ENCODE measurements around the gene ST7L.

ST7L gene

DNA sequence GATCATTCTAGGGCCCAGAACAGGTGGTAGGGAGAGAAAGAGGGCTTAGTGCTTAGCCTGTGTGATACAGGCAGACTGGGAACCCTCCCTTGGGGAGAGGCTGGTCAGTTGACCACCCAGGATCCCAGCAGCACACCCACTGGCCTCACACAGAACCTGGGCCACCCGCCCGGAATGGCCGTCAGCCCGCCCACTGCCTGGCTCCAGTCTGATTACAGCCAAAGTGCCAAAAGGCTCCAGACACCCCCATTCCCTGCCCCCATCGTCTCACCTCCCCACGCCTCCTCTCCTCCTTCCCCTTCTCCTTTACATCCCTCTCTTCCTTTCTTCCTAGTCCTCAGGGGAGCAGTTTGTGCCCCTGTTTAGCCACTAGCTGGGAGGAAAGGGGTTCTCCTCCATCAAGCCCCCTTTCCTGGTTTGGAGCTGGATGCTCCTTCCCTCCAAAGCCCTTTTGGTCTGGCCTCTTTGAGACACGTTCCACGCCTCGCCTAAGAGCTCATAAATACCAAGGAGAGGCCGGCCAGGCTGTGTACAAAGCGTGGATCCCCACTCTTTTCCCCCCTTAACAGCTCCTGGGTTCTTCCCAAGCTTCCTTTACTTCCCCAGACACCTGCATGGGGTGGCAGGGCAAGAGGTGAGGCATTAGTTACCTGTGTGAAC is 114.8 kb downstream of the ST7L start:
- no peak for DNase-seq (ENCODE audit: low read depth, low spot score)
- no peak overlapping the region for H3K4me3 ChIP-seq (ENCODE audit: low read depth, low read length)
- TF ChIP-seq, protein P1, sequence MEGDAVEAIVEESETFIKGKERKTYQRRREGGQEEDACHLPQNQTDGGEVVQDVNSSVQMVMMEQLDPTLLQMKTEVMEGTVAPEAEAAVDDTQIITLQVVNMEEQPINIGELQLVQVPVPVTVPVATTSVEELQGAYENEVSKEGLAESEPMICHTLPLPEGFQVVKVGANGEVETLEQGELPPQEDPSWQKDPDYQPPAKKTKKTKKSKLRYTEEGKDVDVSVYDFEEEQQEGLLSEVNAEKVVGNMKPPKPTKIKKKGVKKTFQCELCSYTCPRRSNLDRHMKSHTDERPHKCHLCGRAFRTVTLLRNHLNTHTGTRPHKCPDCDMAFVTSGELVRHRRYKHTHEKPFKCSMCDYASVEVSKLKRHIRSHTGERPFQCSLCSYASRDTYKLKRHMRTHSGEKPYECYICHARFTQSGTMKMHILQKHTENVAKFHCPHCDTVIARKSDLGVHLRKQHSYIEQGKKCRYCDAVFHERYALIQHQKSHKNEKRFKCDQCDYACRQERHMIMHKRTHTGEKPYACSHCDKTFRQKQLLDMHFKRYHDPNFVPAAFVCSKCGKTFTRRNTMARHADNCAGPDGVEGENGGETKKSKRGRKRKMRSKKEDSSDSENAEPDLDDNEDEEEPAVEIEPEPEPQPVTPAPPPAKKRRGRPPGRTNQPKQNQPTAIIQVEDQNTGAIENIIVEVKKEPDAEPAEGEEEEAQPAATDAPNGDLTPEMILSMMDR (IDR thresholded peaks at IDR 0.05; ENCODE audit: low read depth, low read length), result no peak
- in situ Hi-C loops (cut with HindIII; ENCODE audit: low sequenced_read_pairs), result no loop called here

DNA sequence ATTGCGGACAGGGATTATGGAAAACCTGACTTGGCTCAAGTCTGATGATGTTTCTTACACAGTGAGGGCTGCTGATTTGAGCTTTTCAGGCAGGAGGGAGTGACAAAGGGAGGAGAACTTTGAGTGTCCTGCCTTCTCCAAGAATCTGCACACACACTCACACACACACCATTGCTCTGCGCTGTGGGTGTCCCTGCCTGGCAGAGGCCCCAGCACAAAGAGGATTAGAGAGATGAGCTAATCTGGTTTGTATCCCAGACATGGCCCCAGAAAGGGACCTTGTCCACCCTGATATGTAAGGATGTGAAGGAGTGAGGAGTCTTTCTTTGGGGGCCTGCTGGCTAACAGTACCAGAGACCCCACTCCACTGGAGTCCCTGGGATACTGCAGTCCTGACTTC is 116.1 kb downstream of the ST7L start:
- no peak overlapping the region for H3K4me3 ChIP-seq (ENCODE audit: low read depth, low read length)
- DNase-seq (ENCODE audit: low read depth, low spot score), result no peak
- in situ Hi-C loops (cut with HindIII; ENCODE audit: low sequenced_read_pairs), result no loop called here
- TF ChIP-seq, protein P1 (IDR thresholded peaks at IDR 0.05; ENCODE audit: low read depth, low read length), result no peak

DNA sequence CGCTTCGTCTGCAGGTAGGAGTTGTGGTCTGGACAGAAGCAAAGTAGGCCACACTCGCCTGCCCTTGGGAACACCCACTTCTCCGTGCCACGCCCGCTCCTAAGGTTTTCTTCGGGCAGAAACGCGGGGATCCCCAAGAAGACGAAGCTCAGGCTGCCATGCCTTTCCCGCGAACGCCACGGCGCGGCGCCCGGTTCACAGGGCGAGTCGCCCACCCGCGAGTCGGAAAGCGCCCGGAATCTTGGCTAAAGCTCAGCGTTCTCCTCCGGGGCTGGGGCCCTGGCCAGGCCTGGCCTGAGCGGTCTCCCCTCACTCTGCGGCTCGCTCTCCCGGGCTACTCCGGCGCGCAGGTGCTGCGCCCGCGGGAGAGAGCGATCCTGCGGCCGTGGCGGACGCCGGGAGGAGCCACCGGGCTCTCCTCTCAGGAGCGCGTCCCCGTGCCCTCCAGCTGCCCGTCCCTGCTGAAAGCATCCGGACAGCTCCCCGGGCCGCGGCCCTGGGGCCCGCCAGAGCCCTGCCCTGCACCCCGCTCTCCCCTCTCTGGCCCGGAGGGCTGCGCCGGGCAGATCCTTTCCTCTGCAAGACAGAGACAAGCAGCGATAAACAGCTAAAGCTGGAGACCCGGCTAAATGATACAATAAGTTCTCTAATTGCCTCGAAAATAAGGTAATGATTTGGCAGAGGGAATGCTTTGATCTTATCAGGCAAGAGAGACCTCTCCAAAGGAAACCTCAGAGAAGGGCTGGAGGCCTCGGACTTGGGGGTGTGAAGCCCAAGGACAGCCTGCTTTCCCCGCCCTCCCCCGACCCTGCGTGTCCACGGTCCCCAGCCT is 116.9 kb downstream of the ST7L start:
- peak; percentile 68 for DNase-seq (ENCODE audit: low read depth, low spot score)
- H3K4me3 ChIP-seq (ENCODE audit: low read depth, low read length), result peak overlapping the region; percentile 39
- TF ChIP-seq, protein P1 (IDR thresholded peaks at IDR 0.05; ENCODE audit: low read depth, low read length), result peak; percentile 82
- in situ Hi-C loops (cut with HindIII; ENCODE audit: low sequenced_read_pairs), result no loop called here

DNA sequence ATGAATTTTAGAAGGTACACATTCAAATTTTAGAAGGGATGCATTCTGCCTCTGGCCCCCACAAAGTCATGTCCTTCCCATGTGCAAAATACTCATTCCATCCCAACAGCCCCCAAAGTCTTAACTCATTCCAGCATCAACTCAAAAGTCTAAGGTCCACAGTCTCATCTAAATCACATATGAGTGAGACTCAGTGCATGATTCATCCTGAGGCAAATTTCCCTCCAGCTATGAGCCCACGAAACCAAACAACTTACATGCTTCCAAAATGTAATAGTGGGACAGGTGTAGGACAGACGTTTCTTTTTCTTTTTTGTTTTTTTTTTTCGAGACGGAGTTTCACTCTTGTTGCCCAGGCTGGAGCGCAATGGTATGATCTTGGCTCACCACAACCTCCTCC is 122.7 kb downstream of the ST7L start:
- in situ Hi-C loops (cut with HindIII; ENCODE audit: low sequenced_read_pairs), result no loop called here
- DNase-seq (ENCODE audit: low read depth, low spot score), result no peak
- H3K4me3 ChIP-seq (ENCODE audit: low read depth, low read length), result no peak overlapping the region
- TF ChIP-seq, protein P1 (IDR thresholded peaks at IDR 0.05; ENCODE audit: low read depth, low read length), result no peak

DNA sequence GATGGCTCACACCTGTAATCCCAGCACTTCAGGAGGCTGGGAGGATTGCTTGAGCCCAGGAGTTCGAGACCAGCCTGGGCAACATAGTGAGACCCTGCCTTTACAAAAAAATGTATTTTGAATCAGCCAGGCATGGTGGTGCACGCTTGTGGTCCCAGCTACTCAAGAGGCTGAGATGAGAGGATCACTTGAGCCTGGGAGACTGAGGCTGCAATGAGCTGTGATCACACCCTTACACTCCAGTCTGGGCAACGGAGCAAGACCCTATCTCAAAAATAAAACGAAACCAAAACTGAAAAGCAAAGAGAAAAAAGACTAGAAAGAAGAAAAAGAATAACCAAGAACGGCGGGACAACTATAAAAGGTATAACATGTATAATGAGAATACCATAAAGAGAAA is 125.6 kb downstream of the ST7L start:
- no peak for DNase-seq (ENCODE audit: low read depth, low spot score)
- H3K4me3 ChIP-seq (ENCODE audit: low read depth, low read length), result no peak overlapping the region
- in situ Hi-C loops (cut with HindIII; ENCODE audit: low sequenced_read_pairs), result no loop called here
- TF ChIP-seq, protein P1 (IDR thresholded peaks at IDR 0.05; ENCODE audit: low read depth, low read length), result no peak

DNA sequence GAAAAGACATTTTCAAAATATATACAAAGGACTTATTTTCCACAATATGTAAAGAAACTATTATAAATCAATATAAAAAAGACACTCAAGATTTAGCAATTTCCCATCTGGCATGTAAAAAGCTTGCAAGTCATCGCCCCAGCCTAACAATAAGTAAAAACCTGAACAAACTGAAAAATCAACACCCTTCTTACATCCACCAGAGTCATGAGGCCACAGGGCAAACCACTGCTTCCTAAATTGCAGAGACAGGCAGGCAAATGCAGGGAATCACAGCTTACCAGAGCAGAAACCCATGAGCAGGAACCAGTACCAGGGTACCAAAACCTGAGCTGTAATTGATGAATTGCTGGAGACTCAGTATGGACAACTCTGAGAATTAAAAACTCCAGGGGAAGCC is 126.9 kb downstream of the ST7L start:
- in situ Hi-C loops (cut with HindIII; ENCODE audit: low sequenced_read_pairs), result no loop called here
- DNase-seq (ENCODE audit: low read depth, low spot score), result no peak
- TF ChIP-seq, protein P1 (IDR thresholded peaks at IDR 0.05; ENCODE audit: low read depth, low read length), result no peak
- no peak overlapping the region for H3K4me3 ChIP-seq (ENCODE audit: low read depth, low read length)
